HCT116 (cell line): Measurements from ENCODE around the gene GZMH. TPM values are rescaled to one million over a fixed set of nuclear protein-coding genes. Genes with fewer than 3 reads are reported as not detected.

Experiments
- ATAC-seq: fragments of 200-7000 bp; cut with Tn5 transposase; 2 replicates; pipeline ENCODE4 v1.9.1; 2020; ENCODE audit warnings: mild to moderate bottlenecking, moderate library complexity
- BruUV-seq: library from RNA; stranded (reverse); fragments of 400-500 nt; replicated peaks from 2 replicates; lab custom pipeline; 2021; lab: Mats Ljungman, UMichigan
- CTCF ChIA-PET: fragments of 300-600 bp; sonication (Branson Sonifier 250); formaldehyde crosslinking; loops from one replicate; lab custom pipeline; 2021; ENCODE audit warnings: antibody characterized with exemption; lab: Charles Lee
- POLR2A ChIA-PET: fragments of 300-600, 350-600 bp; sonication (Branson Sonifier 250); formaldehyde crosslinking; loops from one replicate; lab custom pipeline; 2021; ENCODE audit warnings: antibody characterized with exemption; lab: Charles Lee
- RAD21 ChIA-PET, 2 experiments: fragments of 300-600 bp; sonication (Branson Sonifier 250); formaldehyde crosslinking; loops; one replicate each; lab custom pipeline; 2023; ENCODE audit warnings: low total read pairs in 2 of 2; ENCODE audit not compliant: uncharacterized antibody in 2 of 2, unreplicated experiment in 2 of 2, low non-redundant PET in 1 of 2; lab: Charles Lee
- DNase-seq: peaks from one replicate; pipeline ENCODE4 v3.0.0-alpha.2; 2010; ENCODE audit warnings: low read depth, low spot score
- H2AFZ ChIP-seq: fragments of 200-600 bp; shearing (Covaris generic), sonication (generic); 2 replicates; pipeline ENCODE4 v1.6.1; 2017; ENCODE audit warnings: low read depth, mixed run types, mixed read lengths, antibody characterized with exemption, low read length; ENCODE audit not compliant: poor library complexity, severe bottlenecking
- H3K27ac ChIP-seq: 2 replicates; pipeline ENCODE4 v1.5.1; 2012; ENCODE audit warnings: low read depth, low read length
- H3K27me3 ChIP-seq: fragments of 200-600 bp; sonication (generic); 2 replicates; pipeline ENCODE4 v1.6.1; 2016; ENCODE audit warnings: mixed run types, low read length, mixed read lengths; ENCODE audit not compliant: insufficient read depth
- H3K36me3 ChIP-seq, 2 experiments: fragments of 200-500 bp in 1 of 2; fragments of 200-600 bp in 1 of 2; sonication (Bioruptor generic) in 1 of 2; sonication (generic) in 1 of 2; 2 replicates each; pipeline versions ENCODE4 v1.5.1 to v1.6.1; 2014 to 2016; ENCODE audit warnings: low read length in 2 of 2, inconsistent platforms in 1 of 2, mixed read lengths in 1 of 2, mixed run types in 1 of 2; ENCODE audit not compliant: insufficient read depth in 2 of 2, control insufficient read depth in 1 of 2
- H3K4me1 ChIP-seq, 2 experiments: fragments of 200-600 bp in 1 of 2; sonication (generic) in 1 of 2; 2 replicates each; pipeline versions ENCODE4 v1.5.1 to v1.6.1; 2012 to 2017; ENCODE audit warnings: low read length in 2 of 2, inconsistent platforms in 1 of 2, mild to moderate bottlenecking in 1 of 2, mixed read lengths in 1 of 2, mixed run types in 1 of 2, moderate library complexity in 1 of 2; ENCODE audit not compliant: insufficient read depth in 2 of 2, control insufficient read depth in 1 of 2
- H3K4me2 ChIP-seq: fragments of 200-600 bp; sonication (generic); 2 replicates; pipeline ENCODE4 v1.6.1; 2017; ENCODE audit warnings: mixed run types, low read length, mixed read lengths
- H3K4me3 ChIP-seq, 2 experiments: fragments of 200-600 bp in 1 of 2; sonication (generic) in 1 of 2; replicated peaks in 1 of 2; 2 replicates each; pipeline ENCODE4 v1.5.1; 2011 to 2016; ENCODE audit warnings: low read length in 2 of 2, control low read depth in 1 of 2, low read depth in 1 of 2, mild to moderate bottlenecking in 1 of 2, mixed read lengths in 1 of 2, mixed run types in 1 of 2
- H3K79me2 ChIP-seq: fragments of 200-600 bp; sonication (generic); 2 replicates; pipeline ENCODE4 v1.6.1; 2017; ENCODE audit warnings: mild to moderate bottlenecking, mixed run types, low read length, moderate library complexity, mixed read lengths; ENCODE audit not compliant: insufficient read depth
- H3K9ac ChIP-seq: fragments of 200-600 bp; sonication (generic); 2 replicates; pipeline ENCODE4 v1.6.1; 2016; ENCODE audit warnings: low read length, mixed read lengths
- H3K9me2 ChIP-seq: fragments of 200-600 bp; sonication (generic), shearing (Covaris generic); 2 replicates; pipeline ENCODE4 v1.6.1; 2017; ENCODE audit warnings: mixed run types, mild to moderate bottlenecking, moderate library complexity; ENCODE audit not compliant: insufficient read depth
- H3K9me3 ChIP-seq, 2 experiments: fragments of 200-500 bp in 1 of 2; fragments of 200-600 bp in 1 of 2; sonication (Bioruptor generic) in 1 of 2; sonication (generic) in 1 of 2; 2 replicates each; pipeline ENCODE4 v1.6.1; 2014 to 2017; ENCODE audit warnings: low read length in 2 of 2, mixed read lengths in 2 of 2, inconsistent platforms in 1 of 2, low read depth in 1 of 2, mild to moderate bottlenecking in 1 of 2, mixed run types in 1 of 2, moderate library complexity in 1 of 2; ENCODE audit not compliant: control insufficient read depth in 1 of 2, insufficient read depth in 1 of 2
- H4K20me1 ChIP-seq: fragments of 200-600 bp; sonication (generic), shearing (Covaris generic); 2 replicates; pipeline ENCODE4 v1.6.1; 2017; ENCODE audit warnings: mixed run types, mild to moderate bottlenecking, moderate library complexity; ENCODE audit not compliant: insufficient read depth
- CBX3 ChIP-seq: IDR thresholded peaks from 2 replicates; pipeline ENCODE4 v1.6.1; 2012; ENCODE audit warnings: low read depth
- CEBPB ChIP-seq: IDR thresholded peaks from 2 replicates; pipeline ENCODE4 v1.6.1; 2012; ENCODE audit warnings: low read depth
- EGR1 ChIP-seq: IDR thresholded peaks from 2 replicates; pipeline ENCODE4 v1.6.1; 2012; ENCODE audit warnings: low read depth
- ELF1 ChIP-seq: IDR thresholded peaks from 2 replicates; pipeline ENCODE4 v1.6.1; 2012; ENCODE audit warnings: low read depth, borderline replicate concordance
- EZH2 ChIP-seq: fragments of 200-600 bp; sonication (generic); IDR thresholded peaks from 2 replicates; pipeline ENCODE4 v1.6.1; 2017; ENCODE audit warnings: antibody characterized with exemption, mixed run types
- EZH2phosphoT487 ChIP-seq: fragments of 200-600 bp; IDR thresholded peaks from 2 replicates; pipeline ENCODE4 v1.6.1; 2018; ENCODE audit warnings: antibody characterized with exemption, borderline replicate concordance
- FOSL1 ChIP-seq: IDR thresholded peaks from 2 replicates; pipeline ENCODE4 v1.6.1; 2012; ENCODE audit warnings: low read depth
- POLR2A ChIP-seq: IDR thresholded peaks from 2 replicates; pipeline ENCODE4 v1.7.0; 2011; ENCODE audit warnings: borderline replicate concordance; ENCODE audit not compliant: insufficient read depth, insufficient read length; ENCODE audit errors: extremely low read depth
- POLR2AphosphoS5 ChIP-seq: IDR thresholded peaks from 2 replicates; pipeline ENCODE4 v1.6.1; 2011; ENCODE audit warnings: mild to moderate bottlenecking, low read depth, low read length, moderate library complexity
- RAD21 ChIP-seq: IDR thresholded peaks from 2 replicates; pipeline ENCODE4 v1.6.1; 2012; ENCODE audit warnings: low read depth, mild to moderate bottlenecking
- SIN3A ChIP-seq: IDR thresholded peaks from 2 replicates; pipeline ENCODE4 v1.6.1; 2012; ENCODE audit warnings: low read depth
- SP1 ChIP-seq: IDR thresholded peaks from 2 replicates; pipeline ENCODE4 v1.6.1; 2012; ENCODE audit warnings: low read depth
- SRF ChIP-seq: IDR thresholded peaks from 2 replicates; pipeline ENCODE4 v1.6.1; 2012; ENCODE audit warnings: low read depth
- TCF7L2 ChIP-seq: IDR thresholded peaks from 2 replicates; pipeline ENCODE4 v1.7.0; 2011; ENCODE audit warnings: borderline replicate concordance, inconsistent platforms; ENCODE audit not compliant: insufficient read depth, insufficient read length; ENCODE audit errors: extremely low read depth
- YY1 ChIP-seq: IDR thresholded peaks from 2 replicates; pipeline ENCODE4 v1.6.1; 2011; ENCODE audit warnings: low read length, low read depth, moderate library complexity, mild to moderate bottlenecking; ENCODE audit not compliant: insufficient replicate concordance; ENCODE audit errors: extremely low read depth
- ZFX ChIP-seq: fragments of 450-650 bp; IDR thresholded peaks from 2 replicates; pipeline ENCODE4 v1.6.1; 2017
- ZNF274 ChIP-seq: fragments of 200-500 bp; sonication (Bioruptor generic); IDR thresholded peaks from 2 replicates; pipeline ENCODE4 v1.6.1; 2014; ENCODE audit warnings: mild to moderate bottlenecking, low read depth, low read length, inconsistent platforms
- intact Hi-C: fragments of 100-400 bp; cut with micrococcal nuclease; formaldehyde crosslinking; loops from 2 replicates; pipeline ENCODE4 v1.10.0; 2022
- total RNA-seq: library from RNA; stranded (reverse); gene quantifications from one replicate; pipeline ENCODE4 v1.2.1, GENCODE V29; 2021; ENCODE audit not compliant: unreplicated experiment
- TF ChIP-seq, protein P1 (sequence below), 3 experiments: fragments of 200-600 bp in 1 of 3; sonication (generic) in 1 of 3; IDR thresholded peaks in 2 of 3; conservative IDR thresholded peaks in 1 of 3; 2 replicates each; pipeline ENCODE4 v1.5.1; 2012 to 2017; ENCODE audit warnings: low read depth in 2 of 3, low read length in 2 of 3, antibody characterized with exemption in 1 of 3, borderline replicate concordance in 1 of 3, control low read depth in 1 of 3, mild to moderate bottlenecking in 1 of 3, mixed read lengths in 1 of 3, mixed run types in 1 of 3, moderate library complexity in 1 of 3; ENCODE audit not compliant: insufficient read depth in 1 of 3
- TF ChIP-seq, protein P2 (sequence below): IDR thresholded peaks from 2 replicates; pipeline ENCODE4 v1.6.1; 2011; ENCODE audit warnings: mild to moderate bottlenecking, low read length, moderate library complexity; ENCODE audit not compliant: insufficient replicate concordance; ENCODE audit errors: extremely low read depth
- TF ChIP-seq, protein P3 (sequence below): IDR thresholded peaks from 2 replicates; pipeline ENCODE4 v1.6.1; 2012

Gene GZMH
- total RNA-seq, 1 experiment from 2014 or later: not detected

DNA sequence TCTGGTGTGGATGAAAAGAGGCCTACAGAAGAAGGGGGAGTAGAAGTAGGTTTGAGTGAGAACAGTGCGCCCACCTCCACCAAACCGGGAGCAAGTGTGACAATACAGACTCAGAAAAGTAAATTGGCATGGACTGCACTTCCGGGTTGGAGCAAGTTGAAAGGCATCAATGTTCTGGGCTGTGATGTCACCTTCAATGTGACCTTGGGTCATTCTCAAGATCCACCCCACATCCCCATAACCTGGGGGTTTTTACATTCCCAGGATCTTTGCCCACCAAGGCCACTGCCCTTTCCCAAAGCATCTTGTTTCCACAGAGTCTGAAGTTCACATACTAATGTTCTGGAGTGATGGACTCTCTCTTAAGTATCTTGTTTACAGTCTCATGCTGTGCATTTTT lies 29.8 kb upstream of the GZMH start:
- no peaks in the 10 kb centered on the region for H3K9me3 ChIP-seq
- no peak overlapping the region for H3K27ac ChIP-seq
- H3K4me3 ChIP-seq: no peak overlapping the region
- CTCF ChIA-PET: no interaction called here
- H3K27me3 ChIP-seq: no peaks in the 10 kb centered on the region
- DNase-seq (no peak), ATAC-seq (no peak)
- intact Hi-C loops: no loop called here
- no peaks in the 10 kb centered on the region for H3K79me2 ChIP-seq
- H3K9ac ChIP-seq: no peak overlapping the region
- H3K9me2 ChIP-seq: no peaks in the 10 kb centered on the region
- no TSS peak for BruUV-seq
- no peaks in the 10 kb centered on the region for H3K36me3 ChIP-seq
- no peak overlapping the region for H3K4me2 ChIP-seq
- H4K20me1 ChIP-seq: no peaks in the 10 kb centered on the region
- POLR2A ChIA-PET: no interaction called here
- RAD21 ChIA-PET: no interaction called here
- no peaks in the 10 kb centered on the region for H3K4me1 ChIP-seq
- TF ChIP-seq RAD21: no peak
- TF ChIP-seq ELF1: no peak
- TF ChIP-seq, protein P1, sequence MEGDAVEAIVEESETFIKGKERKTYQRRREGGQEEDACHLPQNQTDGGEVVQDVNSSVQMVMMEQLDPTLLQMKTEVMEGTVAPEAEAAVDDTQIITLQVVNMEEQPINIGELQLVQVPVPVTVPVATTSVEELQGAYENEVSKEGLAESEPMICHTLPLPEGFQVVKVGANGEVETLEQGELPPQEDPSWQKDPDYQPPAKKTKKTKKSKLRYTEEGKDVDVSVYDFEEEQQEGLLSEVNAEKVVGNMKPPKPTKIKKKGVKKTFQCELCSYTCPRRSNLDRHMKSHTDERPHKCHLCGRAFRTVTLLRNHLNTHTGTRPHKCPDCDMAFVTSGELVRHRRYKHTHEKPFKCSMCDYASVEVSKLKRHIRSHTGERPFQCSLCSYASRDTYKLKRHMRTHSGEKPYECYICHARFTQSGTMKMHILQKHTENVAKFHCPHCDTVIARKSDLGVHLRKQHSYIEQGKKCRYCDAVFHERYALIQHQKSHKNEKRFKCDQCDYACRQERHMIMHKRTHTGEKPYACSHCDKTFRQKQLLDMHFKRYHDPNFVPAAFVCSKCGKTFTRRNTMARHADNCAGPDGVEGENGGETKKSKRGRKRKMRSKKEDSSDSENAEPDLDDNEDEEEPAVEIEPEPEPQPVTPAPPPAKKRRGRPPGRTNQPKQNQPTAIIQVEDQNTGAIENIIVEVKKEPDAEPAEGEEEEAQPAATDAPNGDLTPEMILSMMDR (IDR thresholded peaks at IDR 0.05 in 2 of 3, conservative IDR thresholded peaks at IDR 0.05 in 1 of 3; ENCODE audit: borderline replicate concordance in 1 of 3, insufficient read depth in 1 of 3, low read depth in 2 of 3, low read length in 2 of 3): no peak
- TF ChIP-seq EZH2phosphoT487: no peak
- no peak for TF ChIP-seq POLR2AphosphoS5
- TF ChIP-seq SIN3A: no peak
- TF ChIP-seq SRF: no peak
- TF ChIP-seq EGR1: no peak
- TF ChIP-seq CEBPB: no peak
- TF ChIP-seq ZNF274: no peak
- TF ChIP-seq, protein P2, sequence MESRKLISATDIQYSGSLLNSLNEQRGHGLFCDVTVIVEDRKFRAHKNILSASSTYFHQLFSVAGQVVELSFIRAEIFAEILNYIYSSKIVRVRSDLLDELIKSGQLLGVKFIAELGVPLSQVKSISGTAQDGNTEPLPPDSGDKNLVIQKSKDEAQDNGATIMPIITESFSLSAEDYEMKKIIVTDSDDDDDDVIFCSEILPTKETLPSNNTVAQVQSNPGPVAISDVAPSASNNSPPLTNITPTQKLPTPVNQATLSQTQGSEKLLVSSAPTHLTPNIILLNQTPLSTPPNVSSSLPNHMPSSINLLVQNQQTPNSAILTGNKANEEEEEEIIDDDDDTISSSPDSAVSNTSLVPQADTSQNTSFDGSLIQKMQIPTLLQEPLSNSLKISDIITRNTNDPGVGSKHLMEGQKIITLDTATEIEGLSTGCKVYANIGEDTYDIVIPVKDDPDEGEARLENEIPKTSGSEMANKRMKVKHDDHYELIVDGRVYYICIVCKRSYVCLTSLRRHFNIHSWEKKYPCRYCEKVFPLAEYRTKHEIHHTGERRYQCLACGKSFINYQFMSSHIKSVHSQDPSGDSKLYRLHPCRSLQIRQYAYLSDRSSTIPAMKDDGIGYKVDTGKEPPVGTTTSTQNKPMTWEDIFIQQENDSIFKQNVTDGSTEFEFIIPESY: no peak
- TF ChIP-seq ZFX: no peak
- TF ChIP-seq YY1: no peak
- TF ChIP-seq TCF7L2: no peak
- TF ChIP-seq, protein P3, sequence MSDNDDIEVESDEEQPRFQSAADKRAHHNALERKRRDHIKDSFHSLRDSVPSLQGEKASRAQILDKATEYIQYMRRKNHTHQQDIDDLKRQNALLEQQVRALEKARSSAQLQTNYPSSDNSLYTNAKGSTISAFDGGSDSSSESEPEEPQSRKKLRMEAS: no peak
- no peak for TF ChIP-seq SP1
- no peak for TF ChIP-seq CBX3
- TF ChIP-seq EZH2: no peak
- no peak for TF ChIP-seq POLR2A
- no peak for TF ChIP-seq FOSL1
- H2AFZ ChIP-seq: no peak overlapping the region
